SU-DHL-6 (cell line): Measurements from ENCODE around the gene CDC42.

Source experiments
- CTCF ChIP-seq: fragments of 200-600 bp; sonication (generic); IDR thresholded peaks from one replicate; pipeline ENCODE4 v1.5.1; 2017; ENCODE audit warnings: antibody characterized with exemption, mild to moderate bottlenecking, low read length, moderate library complexity; ENCODE audit not compliant: insufficient read depth, poor library complexity, severe bottlenecking
- EZH2phosphoT487 ChIP-seq: fragments of 200-600 bp; sonication (generic), shearing (Covaris generic); conservative IDR thresholded peaks from 2 replicates; pipeline ENCODE4 v1.6.1; 2018; ENCODE audit warnings: mild to moderate bottlenecking, antibody characterized with exemption, low read length, moderate library complexity, mixed read lengths

GRCh38 chr1:22037520-22037919 is 15.0 kb upstream of the CDC42 start:
- TF ChIP-seq CTCF (no peak), EZH2phosphoT487 (no peak)
